HL-60 (cell line): ENCODE results near the gene BAZ2B.
"Not testable (repeated sequence)": the region's sequence is repeated elsewhere in the genome, so short reads cannot be mapped to it uniquely, and the experiment has no call there.

Experiments used
- DNase-seq, 2 experiments: peaks; one replicate each; pipeline ENCODE4 v3.0.0-alpha.2; 2010 to 2020; ENCODE audit warnings: low read depth in 1 of 2, low spot score in 1 of 2
- H3K27ac ChIP-seq: fragments of 250-450 bp; sonication (Bioruptor Pico); replicated peaks from 2 replicates; pipeline ENCODE4 v1.5.1; 2020; ENCODE audit warnings: mild to moderate bottlenecking, moderate library complexity
- H3K27me3 ChIP-seq: fragments of 250-450 bp; sonication (Bioruptor Pico); 2 replicates; pipeline ENCODE4 v1.5.1; 2021; ENCODE audit warnings: mild to moderate bottlenecking, moderate library complexity; ENCODE audit not compliant: insufficient read depth, poor library complexity, severe bottlenecking
- H3K4me3 ChIP-seq: replicated peaks from 2 replicates; pipeline ENCODE4 v1.5.1; 2011; ENCODE audit warnings: mild to moderate bottlenecking, control low read depth, low read length; ENCODE audit not compliant: insufficient read depth
- GABPA ChIP-seq: IDR thresholded peaks from 2 replicates; pipeline ENCODE4 v1.6.1; 2012; ENCODE audit warnings: low read depth
- POLR2AphosphoS5 ChIP-seq: IDR thresholded peaks from 2 replicates; pipeline ENCODE4 v1.6.1; 2012; ENCODE audit warnings: low read depth
- SPI1 ChIP-seq: IDR thresholded peaks from 2 replicates; pipeline ENCODE4 v1.6.1; 2012; ENCODE audit warnings: low read depth, mild to moderate bottlenecking, borderline replicate concordance
- TF ChIP-seq, protein P1 (sequence below): IDR thresholded peaks from one replicate; pipeline ENCODE4 v1.5.1; 2011; ENCODE audit warnings: low read length, control low read depth, inconsistent platforms; ENCODE audit not compliant: insufficient read depth
- TF ChIP-seq, protein P2 (sequence below): IDR thresholded peaks from 2 replicates; pipeline ENCODE4 v1.6.1; 2012; ENCODE audit warnings: low read depth; ENCODE audit not compliant: insufficient replicate concordance

Gene BAZ2B

DNA sequence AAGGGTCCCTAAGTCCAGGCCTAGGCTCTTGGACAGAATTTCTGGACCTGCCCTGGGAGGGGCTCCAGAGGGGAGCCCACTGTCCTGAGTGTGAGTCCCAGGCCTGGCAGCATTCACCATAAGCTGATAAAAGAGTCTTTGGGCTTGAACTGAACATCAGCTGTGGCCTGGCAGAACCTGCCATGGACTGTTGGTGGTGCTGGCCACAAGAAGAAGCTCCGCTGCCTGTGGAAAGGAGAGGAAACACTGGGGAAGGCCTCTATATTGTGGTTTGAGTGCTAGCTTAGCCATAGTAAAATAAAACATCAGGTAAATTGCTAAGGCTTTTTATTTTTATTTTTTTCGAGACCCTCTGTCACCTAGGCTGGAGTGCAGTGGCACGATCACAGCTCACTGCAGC is 20.9 kb upstream of the BAZ2B start:
- no peak overlapping the region for H3K4me3 ChIP-seq
- DNase-seq = no peak
- H3K27me3 ChIP-seq = no peaks in the 10 kb centered on the region
- TF ChIP-seq GABPA (no peak), POLR2AphosphoS5 (no peak), SPI1 (no peak)
- TF ChIP-seq, protein P1, sequence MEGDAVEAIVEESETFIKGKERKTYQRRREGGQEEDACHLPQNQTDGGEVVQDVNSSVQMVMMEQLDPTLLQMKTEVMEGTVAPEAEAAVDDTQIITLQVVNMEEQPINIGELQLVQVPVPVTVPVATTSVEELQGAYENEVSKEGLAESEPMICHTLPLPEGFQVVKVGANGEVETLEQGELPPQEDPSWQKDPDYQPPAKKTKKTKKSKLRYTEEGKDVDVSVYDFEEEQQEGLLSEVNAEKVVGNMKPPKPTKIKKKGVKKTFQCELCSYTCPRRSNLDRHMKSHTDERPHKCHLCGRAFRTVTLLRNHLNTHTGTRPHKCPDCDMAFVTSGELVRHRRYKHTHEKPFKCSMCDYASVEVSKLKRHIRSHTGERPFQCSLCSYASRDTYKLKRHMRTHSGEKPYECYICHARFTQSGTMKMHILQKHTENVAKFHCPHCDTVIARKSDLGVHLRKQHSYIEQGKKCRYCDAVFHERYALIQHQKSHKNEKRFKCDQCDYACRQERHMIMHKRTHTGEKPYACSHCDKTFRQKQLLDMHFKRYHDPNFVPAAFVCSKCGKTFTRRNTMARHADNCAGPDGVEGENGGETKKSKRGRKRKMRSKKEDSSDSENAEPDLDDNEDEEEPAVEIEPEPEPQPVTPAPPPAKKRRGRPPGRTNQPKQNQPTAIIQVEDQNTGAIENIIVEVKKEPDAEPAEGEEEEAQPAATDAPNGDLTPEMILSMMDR = no peak
- TF ChIP-seq, protein P2, sequence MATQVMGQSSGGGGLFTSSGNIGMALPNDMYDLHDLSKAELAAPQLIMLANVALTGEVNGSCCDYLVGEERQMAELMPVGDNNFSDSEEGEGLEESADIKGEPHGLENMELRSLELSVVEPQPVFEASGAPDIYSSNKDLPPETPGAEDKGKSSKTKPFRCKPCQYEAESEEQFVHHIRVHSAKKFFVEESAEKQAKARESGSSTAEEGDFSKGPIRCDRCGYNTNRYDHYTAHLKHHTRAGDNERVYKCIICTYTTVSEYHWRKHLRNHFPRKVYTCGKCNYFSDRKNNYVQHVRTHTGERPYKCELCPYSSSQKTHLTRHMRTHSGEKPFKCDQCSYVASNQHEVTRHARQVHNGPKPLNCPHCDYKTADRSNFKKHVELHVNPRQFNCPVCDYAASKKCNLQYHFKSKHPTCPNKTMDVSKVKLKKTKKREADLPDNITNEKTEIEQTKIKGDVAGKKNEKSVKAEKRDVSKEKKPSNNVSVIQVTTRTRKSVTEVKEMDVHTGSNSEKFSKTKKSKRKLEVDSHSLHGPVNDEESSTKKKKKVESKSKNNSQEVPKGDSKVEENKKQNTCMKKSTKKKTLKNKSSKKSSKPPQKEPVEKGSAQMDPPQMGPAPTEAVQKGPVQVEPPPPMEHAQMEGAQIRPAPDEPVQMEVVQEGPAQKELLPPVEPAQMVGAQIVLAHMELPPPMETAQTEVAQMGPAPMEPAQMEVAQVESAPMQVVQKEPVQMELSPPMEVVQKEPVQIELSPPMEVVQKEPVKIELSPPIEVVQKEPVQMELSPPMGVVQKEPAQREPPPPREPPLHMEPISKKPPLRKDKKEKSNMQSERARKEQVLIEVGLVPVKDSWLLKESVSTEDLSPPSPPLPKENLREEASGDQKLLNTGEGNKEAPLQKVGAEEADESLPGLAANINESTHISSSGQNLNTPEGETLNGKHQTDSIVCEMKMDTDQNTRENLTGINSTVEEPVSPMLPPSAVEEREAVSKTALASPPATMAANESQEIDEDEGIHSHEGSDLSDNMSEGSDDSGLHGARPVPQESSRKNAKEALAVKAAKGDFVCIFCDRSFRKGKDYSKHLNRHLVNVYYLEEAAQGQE = no peak
- H3K27ac ChIP-seq = no peak overlapping the region

DNA sequence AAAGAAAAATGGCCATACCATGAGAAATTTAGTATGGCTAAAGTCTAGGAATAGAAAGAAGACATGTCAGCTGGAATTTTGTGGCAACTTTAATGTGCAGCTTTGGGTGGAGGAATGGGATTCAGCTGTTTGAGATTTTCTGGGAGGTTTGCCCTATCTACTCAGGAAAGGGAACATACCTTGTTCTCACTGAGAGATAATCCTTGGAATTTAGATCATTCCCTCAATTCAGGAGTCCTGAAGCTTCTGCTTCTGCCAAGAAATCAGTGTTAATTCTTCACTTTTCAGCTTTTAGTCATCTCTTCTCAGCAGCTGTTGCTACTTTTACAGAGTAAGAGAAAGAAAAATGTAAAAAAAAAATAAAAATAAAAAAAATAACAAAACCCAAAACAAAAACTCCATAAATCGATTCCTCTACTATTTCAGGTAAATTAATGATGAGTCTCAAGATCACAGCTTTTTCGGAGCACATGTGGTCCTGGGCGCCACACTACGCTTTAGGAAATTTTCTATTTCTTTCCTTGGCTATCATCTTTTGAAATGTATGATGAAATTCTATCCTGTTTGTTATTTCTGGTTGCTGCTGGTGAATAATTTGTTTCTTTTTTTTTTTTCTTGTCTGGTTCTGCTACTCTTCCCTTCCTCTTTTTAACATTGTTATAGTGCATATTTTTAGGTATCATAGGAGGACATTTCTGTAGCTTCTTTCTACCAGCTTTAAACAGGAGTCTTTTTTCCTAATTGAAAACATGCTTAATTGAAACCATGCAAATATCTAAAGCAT is 18.9 kb upstream of the BAZ2B start:
- H3K27me3 ChIP-seq = no peaks in the 10 kb centered on the region
- H3K4me3 ChIP-seq = no peak overlapping the region; the same call in 1 of the 2 replicates
- TF ChIP-seq, protein P2 = no peak
- TF ChIP-seq, protein P1 = no peak
- TF ChIP-seq SPI1 = peak; percentile 86
- TF ChIP-seq POLR2AphosphoS5 = no peak
- TF ChIP-seq GABPA = no peak
- H3K27ac ChIP-seq = peak overlapping the region; percentile 21
- DNase-seq = no peak

GRCh38 chr2:159633219-159633618 is 16.9 kb upstream of the BAZ2B start:
- no peaks in the 10 kb centered on the region for H3K27me3 ChIP-seq
- no peak overlapping the region for H3K4me3 ChIP-seq
- H3K27ac ChIP-seq = no peak overlapping the region
- DNase-seq = no peak
- TF ChIP-seq GABPA = no peak
- TF ChIP-seq, protein P1 = no peak
- TF ChIP-seq, protein P2 = no peak
- TF ChIP-seq POLR2AphosphoS5 = no peak
- TF ChIP-seq SPI1 = no peak

DNA sequence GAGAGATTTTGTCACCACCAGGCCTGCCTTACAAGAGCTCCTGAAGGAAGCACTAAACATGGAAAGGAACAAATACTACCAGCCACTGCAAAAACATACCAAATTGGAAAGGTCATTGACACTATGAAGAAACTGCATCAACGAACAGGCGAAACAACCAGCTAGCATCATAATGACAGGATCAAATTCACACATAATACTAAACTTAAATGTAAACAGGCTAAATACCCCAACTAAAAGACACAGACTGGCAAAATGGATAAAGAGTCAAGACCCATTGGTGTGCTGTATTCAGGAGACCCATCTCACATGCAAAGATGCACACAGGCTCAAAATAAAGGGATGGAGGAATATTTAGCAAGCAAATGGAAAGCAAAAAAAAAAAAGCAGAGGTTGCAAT is 9.3 kb upstream of the BAZ2B start:
- not testable (repeated sequence) for DNase-seq, H3K27me3 ChIP-seq, H3K4me3 ChIP-seq, H3K27ac ChIP-seq
